ENCODE data around the gene MMP28.

The MMP28 gene

GRCh38 chr17:35797918-35798317 is 2.5 kb upstream of the MMP28 start:
- no peak for DNase-seq

DNA sequence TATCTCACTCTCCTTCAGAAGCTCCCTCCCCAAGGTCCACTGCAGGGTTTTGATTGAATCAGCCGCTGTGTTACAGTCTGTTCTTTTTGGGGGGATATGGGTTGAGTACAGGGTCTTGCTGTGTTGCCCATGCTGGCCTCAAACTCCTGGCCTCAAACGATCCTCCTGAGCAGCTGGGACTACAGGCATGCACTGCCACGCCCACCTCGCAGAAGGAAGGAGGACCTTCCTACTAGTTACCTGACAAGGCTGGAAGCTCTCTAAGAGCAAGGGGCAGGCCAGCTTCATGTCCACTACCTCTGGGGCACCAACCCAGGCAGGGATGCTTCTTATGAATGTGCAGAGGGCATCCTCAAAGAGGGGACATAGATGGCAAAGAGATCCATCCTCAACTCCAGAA is 1.9 kb upstream of the MMP28 start:
- DNase-seq, result no peak

DNA sequence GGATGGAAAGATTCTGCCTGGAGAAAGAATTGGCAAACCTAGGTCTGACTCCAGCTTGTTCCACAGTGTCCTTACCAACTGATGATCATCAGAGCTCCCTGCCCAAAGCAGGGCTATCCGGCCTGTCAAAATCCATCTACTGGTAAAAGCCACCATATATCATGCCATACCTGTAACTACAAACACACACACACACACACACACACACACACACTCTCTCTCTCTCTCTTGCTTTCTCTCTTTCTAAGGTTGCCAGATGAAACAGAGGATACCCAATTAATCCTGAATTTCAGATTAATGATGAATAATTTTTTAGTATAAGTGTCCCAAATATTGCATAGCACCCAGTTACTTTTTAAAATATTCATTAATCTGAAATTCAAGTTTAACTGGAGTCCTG is 1.5 kb upstream of the MMP28 start:
- DNase-seq, result no peak

DNA sequence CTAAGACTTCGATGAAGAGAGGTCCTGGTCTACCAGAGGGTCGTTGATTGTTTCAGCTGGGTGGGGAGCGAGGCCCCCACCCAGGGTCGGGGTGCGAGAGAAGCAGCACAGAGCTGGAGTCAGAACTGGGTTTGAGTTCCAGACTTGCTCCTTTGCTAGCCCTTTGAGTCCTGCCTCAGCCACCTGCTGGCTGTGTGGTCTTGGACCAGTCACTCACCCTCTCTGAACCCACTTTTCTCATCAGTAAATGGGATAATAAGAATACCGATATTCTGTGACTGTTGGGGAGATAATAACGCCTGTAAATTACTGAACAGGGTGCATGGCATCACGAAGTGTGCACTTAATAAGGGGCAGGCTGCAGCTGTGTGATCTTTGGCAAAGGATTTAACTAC is 427 bp upstream of the MMP28 start:
- no peak for DNase-seq

- no peak for DNase-seq
Measured at GRCh38 chr17:35793257-35793656, 2.2 kb downstream of the MMP28 start.

- DNase-seq, result no peak
Measured at GRCh38 chr17:35791681-35792350, 3.6 kb downstream of the MMP28 start.

GRCh38 chr17:35790841-35791240 is 4.6 kb downstream of the MMP28 start:
- no peak for DNase-seq

GRCh38 chr17:35788477-35789368 is 6.7 kb downstream of the MMP28 start:
- DNase-seq, result no peak

DNA sequence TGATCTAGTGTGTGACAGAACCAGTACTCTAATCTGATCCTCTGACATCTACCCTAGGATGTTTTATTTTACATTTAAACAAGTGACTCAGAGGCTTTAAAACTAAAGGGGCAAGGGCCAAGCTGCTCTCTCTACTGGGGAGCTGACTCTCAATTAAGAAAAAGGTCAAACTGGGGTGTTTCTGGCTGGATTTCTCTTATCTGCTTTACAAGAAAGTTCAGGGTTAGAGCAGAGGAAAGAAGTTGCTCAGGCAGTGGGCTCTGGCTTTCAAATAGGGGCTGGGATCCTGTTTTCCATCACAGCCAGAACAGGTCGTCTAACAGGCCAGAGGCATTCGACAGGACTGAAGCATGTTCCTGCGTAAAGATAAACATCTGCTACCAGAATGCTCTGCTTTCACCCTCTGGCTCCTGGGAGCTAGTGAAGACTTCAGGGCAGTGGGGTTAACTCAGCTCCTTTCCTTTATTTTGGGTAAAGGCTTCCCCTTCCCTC is 8.5 kb downstream of the MMP28 start:
- DNase-seq, result no peak

DNA sequence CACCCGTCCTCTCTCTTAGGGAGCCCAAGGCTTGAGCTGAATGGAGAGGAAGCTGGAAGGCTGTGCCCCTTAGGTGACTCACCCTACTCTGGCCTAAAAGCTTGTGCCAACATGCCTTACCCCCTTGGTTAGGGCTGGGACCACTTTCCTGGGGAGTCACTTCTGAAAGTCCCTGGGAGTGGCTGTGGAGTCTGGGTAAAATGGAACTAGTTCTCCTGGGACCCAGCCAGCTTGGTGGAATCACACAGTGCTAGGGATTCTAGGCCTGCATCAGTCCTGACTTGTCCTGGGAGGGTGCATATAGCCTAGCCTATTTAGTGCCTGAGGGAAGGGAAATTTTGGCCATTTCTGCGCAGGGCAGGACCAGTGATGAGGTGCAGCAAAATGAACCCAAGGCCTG is 10.5 kb downstream of the MMP28 start:
- no peak for DNase-seq

DNA sequence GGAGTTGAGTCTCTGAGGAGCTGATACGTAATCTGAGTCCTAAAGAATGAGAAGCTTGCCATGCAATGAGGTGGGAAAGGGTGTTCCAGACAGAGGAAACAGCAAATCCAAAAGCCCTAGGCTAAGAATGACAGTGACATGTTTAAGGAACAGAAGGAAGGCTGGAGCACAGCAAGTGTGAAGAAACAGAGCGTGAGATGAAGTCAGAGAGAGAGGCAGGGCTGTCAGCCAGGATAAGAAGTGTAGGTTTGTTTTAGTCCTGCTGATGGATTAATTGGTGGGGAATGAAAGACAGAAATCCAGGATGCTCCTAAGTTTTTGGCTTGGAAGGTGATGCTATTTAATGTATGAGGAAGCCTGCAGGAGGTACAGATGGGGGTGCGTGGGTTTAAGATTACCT is 14.5 kb downstream of the MMP28 start:
- DNase-seq, result no peak

GRCh38 chr17:35778641-35779196 is 16.7 kb downstream of the MMP28 start:
- no peak for DNase-seq

- DNase-seq, result no peak
Measured at GRCh38 chr17:35775583-35775982, 19.9 kb downstream of the MMP28 start.

- no peak for DNase-seq
Measured at GRCh38 chr17:35775039-35775438, 20.4 kb downstream of the MMP28 start.

DNA sequence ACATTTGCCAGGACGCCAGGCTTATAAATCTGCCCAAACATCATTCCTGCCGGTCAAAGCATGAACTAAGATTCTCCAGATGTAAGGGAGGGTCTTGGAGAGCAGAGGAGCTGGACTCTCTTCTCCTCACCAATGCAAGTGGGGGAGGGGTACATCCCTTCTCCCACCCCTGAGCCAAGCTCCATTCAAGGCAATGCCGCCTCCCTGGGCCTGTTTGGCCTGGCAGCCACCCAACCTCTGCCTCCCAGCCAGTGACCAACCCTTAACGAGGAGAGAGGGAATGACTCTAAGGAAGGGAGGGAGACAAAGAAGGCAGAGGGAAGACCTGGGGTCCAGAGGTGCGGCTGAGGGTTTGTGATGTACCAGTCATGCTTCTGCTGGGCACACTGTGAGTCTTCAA is 20.9 kb downstream of the MMP28 start:
- DNase-seq, result no peak

GRCh38 chr17:35773679-35774425 is 21.6 kb downstream of the MMP28 start:
- no peak for DNase-seq

GRCh38 chr17:35773129-35773528 is 22.3 kb downstream of the MMP28 start:
- DNase-seq, result no peak

GRCh38 chr17:35769895-35770486 is 25.4 kb downstream of the MMP28 start:
- DNase-seq, result no peak

DNA sequence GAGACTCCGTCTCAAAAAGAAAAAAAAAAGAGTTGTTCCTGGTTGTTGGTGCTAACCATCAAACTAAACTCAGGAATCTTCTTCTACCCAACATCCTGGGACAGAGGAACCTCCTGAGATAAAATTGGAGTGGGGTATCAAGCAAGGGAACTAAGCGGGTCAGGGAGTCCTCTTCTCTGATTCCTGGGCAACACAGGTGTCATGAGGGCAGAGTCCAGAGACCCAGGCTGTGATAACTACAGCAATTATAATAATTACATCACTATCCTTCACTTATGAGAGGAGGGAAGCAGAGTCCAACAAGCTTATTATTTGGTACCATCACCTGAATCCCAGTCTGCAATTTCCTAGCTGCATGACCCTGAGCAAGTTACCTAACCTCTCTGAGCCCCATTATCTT is 26.6 kb downstream of the MMP28 start:
- DNase-seq, result no peak

- DNase-seq, result no peak
Measured at GRCh38 chr17:35766903-35767510, 28.4 kb downstream of the MMP28 start.

DNA sequence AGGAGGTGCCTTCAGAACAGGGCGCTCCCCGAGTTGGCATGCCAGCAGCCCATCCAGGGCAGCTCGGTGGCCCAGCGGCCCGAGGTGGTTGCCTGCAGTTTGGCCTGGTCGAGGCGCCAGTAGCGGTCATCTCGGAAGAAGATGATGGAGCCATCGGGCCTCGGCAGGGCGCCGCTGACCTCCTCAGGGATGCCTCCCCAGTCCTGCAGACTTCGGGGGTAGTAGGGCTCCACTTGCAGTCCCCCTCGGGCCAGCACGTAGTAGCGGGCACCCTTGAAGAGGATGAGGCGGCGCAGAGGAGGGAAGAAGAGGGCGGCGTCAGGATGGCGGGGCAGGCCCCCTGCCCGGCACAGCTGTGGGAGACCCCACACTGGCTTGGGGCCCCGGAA is 29.0 kb downstream of the MMP28 start:
- no peak for DNase-seq

- DNase-seq, result no peak
Measured at GRCh38 chr17:35765756-35766488, 29.5 kb downstream of the MMP28 start.
